Upper lobe of left lung (tissue), 6 donors: ENCODE results near the gene SAMD4A. TPM values are rescaled to one million over a fixed set of nuclear protein-coding genes. Genes with fewer than 3 reads are reported as not detected.

Experiments used
- ATAC-seq, 2 donors: fragments of 200-7000 bp; cut with Tn5 transposase; one replicate each; pipeline ENCODE4 v1.9.1; 2022; ENCODE audit warnings: mild to moderate bottlenecking in 2 of 2, moderate library complexity in 2 of 2; ENCODE audit not compliant: low FRiP score in 2 of 2
- DNase-seq, 2 donors: peaks; one replicate each; pipeline ENCODE4 v3.0.0-alpha.2; 2019 to 2020
- H3K27ac ChIP-seq, 4 donors: fragments of 200-600 bp; sonication (generic); one replicate each; pipeline ENCODE4 v1.5.1; 2016 to 2019
- H3K27me3 ChIP-seq, 4 donors: fragments of 200-600 bp; sonication (generic); one replicate each; pipeline ENCODE4 v1.5.1; 2017 to 2019
- H3K36me3 ChIP-seq, 4 donors: fragments of 200-600 bp; sonication (generic); one replicate each; pipeline ENCODE4 v1.5.1; 2016 to 2019
- H3K4me1 ChIP-seq, 4 donors: fragments of 200-600 bp; sonication (generic); one replicate each; pipeline ENCODE4 v1.5.1; 2018 to 2019
- H3K4me3 ChIP-seq, 4 donors: fragments of 200-600 bp; sonication (generic); one replicate each; pipeline ENCODE4 v1.5.1; 2017 to 2019; ENCODE audit warnings: mild to moderate bottlenecking in 2 of 4, moderate library complexity in 1 of 4
- H3K9me3 ChIP-seq, 4 donors: fragments of 200-600 bp; sonication (generic); one replicate each; pipeline ENCODE4 v1.5.1; 2018 to 2019
- EP300 ChIP-seq, 4 donors: sonication (generic); formaldehyde crosslinking; IDR thresholded peaks; one replicate each; pipeline ENCODE4 v1.5.1; 2017; ENCODE audit warnings: antibody characterized with exemption in 4 of 4, control low read depth in 2 of 4
- POLR2A ChIP-seq, 4 donors: fragments of 450-650 bp; IDR thresholded peaks; one replicate each; pipeline ENCODE4 v1.5.1; 2016 to 2017; ENCODE audit warnings: antibody characterized with exemption in 4 of 4, mild to moderate bottlenecking in 2 of 4
- POLR2AphosphoS5 ChIP-seq, 2 donors: sonication (generic); formaldehyde crosslinking; IDR thresholded peaks; one replicate each; pipeline ENCODE4 v1.5.1; 2017; ENCODE audit warnings: antibody characterized with exemption in 2 of 2
- WGBS, 2 donors: methylation state at CpG; one replicate each; pipeline ENCODE4 v1.1.5; 2017 to 2018; 5-methylcytosine and 5-hydroxymethylcytosine counted together
- total RNA-seq, 6 donors: library from RNA; depleted of rRNA in 4 of 6; stranded (reverse); fragments of >200 nt in 4 of 6; gene quantifications; one replicate each; pipeline versions ENCODE4 v1.1.0 to v1.2.1, GENCODE V29; 2016 to 2021
- TF ChIP-seq, protein P1 (sequence below), 6 experiments: fragments of 450-650 bp in 4 of 6; fragments of 200-600 bp in 2 of 6; sonication (generic) in 2 of 6; IDR thresholded peaks; one replicate each; pipeline ENCODE4 v1.5.1; 2016 to 2019; ENCODE audit warnings: antibody characterized with exemption in 6 of 6
- donor health status: DM: no; HTN: no; CAD: no; lungs with moderate emphysema.
- donor health status: DM: no; HTN: yes; CAD: no; lungs with severe emphysema.

Gene SAMD4A
- total RNA-seq, 6 donors from 2014 or later: 26.0 to 68.3 (median 37.0) TPM

DNA sequence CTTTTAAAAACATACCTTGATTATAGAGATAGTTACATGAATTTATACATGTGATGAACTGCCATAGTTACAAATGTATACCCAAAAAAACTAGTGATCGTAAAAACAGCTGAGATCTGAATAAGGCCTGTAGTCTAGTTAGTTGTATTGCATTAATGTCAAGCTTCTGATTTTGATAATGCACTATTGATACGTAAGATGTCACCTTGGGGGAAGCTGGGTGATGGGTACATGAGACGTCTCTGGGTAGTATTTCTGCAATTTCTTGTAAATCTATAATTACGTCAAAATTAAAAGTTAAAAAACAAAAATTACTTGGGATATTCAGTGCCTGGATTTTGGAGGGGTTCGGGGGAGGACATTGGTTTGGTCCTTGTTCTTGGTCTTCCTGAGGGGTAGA, 144.4 kb downstream of the SAMD4A start:
- H3K27me3 ChIP-seq: no peaks in the 10 kb centered on the region
- 95 to 97% methylated on average over 5 of the region's 5 CpGs for whole genome bisulfite sequencing, 2 donors
- no peaks in the 10 kb centered on the region for H3K36me3 ChIP-seq
- no peak for DNase-seq
- H3K4me3 ChIP-seq: no peak overlapping the region
- TF ChIP-seq POLR2A (IDR thresholded peaks at IDR 0.05) (no peak), EP300 (IDR thresholded peaks at IDR 0.05) (no peak), POLR2AphosphoS5 (IDR thresholded peaks at IDR 0.05) (no peak)
- TF ChIP-seq, protein P1, sequence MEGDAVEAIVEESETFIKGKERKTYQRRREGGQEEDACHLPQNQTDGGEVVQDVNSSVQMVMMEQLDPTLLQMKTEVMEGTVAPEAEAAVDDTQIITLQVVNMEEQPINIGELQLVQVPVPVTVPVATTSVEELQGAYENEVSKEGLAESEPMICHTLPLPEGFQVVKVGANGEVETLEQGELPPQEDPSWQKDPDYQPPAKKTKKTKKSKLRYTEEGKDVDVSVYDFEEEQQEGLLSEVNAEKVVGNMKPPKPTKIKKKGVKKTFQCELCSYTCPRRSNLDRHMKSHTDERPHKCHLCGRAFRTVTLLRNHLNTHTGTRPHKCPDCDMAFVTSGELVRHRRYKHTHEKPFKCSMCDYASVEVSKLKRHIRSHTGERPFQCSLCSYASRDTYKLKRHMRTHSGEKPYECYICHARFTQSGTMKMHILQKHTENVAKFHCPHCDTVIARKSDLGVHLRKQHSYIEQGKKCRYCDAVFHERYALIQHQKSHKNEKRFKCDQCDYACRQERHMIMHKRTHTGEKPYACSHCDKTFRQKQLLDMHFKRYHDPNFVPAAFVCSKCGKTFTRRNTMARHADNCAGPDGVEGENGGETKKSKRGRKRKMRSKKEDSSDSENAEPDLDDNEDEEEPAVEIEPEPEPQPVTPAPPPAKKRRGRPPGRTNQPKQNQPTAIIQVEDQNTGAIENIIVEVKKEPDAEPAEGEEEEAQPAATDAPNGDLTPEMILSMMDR (IDR thresholded peaks at IDR 0.05): no peak
- peaks cover 11 to 23% (median 14%) of the 10 kb centered on the region in 4 donors for H3K4me1 ChIP-seq
- no peaks in the 10 kb centered on the region for H3K9me3 ChIP-seq
- no peak for ATAC-seq
- peak overlapping the region in 3 of 4 donors; percentile 58 to 63 (median 62) for H3K27ac ChIP-seq

DNA sequence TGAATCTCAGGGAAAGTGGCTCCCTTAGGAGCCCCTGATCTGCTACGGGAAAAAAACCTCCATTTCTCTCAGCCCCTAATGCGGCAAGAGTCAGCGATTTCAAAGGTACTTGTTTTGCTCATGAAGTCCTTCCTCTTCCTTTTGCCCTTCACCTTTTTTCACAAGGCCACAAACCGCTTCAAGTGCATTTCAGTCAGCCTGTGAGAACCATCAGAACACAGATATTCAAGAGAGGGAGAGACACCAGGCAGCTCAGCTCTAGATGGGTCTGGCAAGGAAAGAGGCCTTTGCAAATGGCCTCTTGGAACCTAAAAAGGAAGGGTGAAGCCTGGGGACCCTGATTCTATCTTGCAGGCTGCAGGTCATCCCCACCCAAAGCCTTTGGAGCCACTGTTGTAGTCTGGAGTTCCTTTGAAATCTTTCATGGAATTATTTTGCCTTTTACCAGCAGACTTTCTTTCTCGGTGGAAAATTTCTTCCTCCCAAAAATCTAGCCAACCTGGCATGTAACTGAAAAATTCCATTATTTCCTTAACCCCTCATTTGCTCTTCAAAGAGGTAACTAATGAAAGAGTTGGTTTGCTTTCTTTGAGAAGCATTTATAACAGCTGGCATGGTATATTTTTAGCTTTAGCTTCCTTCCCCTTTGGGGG, 145.0 kb downstream of the SAMD4A start:
- H3K27ac ChIP-seq: peak overlapping the region in 3 of 4 donors; percentile 58 to 63 (median 62)
- no peaks in the 10 kb centered on the region for H3K36me3 ChIP-seq
- 46 to 51% methylated on average over 5 of the region's 5 CpGs for WGBS, 2 donors
- ATAC-seq (no peak), DNase-seq (no peak)
- no peaks in the 10 kb centered on the region for H3K9me3 ChIP-seq
- peaks cover 11 to 23% (median 14%) of the 10 kb centered on the region in 4 donors for H3K4me1 ChIP-seq
- no peak overlapping the region for H3K4me3 ChIP-seq
- no peak for TF ChIP-seq EP300 (IDR thresholded peaks at IDR 0.05)
- TF ChIP-seq, protein P1 (IDR thresholded peaks at IDR 0.05): no peak
- TF ChIP-seq POLR2AphosphoS5 (IDR thresholded peaks at IDR 0.05): no peak
- TF ChIP-seq POLR2A (IDR thresholded peaks at IDR 0.05): no peak
- H3K27me3 ChIP-seq: no peaks in the 10 kb centered on the region

DNA sequence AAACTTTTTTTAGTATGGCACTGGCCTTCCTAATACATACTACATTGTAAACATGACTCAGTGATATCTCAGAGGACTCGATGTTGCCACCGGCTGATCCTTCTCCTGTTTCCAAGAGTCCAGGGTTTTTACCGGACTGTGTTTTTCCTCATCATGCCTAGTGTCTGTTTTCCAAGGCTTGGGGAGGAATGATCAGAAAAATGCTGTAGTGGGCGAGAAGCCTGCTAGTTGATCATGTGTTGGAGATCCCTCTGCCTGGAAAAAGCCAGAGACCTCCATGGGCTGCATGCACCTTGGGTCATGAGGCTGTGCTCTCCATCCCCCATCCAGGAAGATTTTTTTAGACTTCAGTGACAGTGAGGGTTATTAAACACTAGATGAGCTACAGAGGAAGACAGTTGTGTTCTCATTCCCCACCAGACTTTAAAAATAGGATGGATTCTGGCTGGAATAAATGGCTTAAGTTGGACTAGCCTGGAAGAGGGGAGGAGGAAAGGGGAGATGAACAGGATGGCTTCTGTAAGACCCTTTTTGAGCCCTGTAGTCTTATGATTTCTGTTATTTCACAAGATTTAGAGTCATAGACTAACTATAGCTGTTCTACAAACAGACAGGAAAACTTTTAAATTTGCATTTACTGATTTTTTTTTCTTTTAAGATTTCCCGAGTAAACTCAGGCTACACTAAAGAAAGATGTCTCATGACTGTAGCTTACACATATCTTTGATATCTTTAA, 145.7 kb downstream of the SAMD4A start:
- 46 to 59% methylated on average over 5 of the region's 5 CpGs for WGBS, 2 donors
- H3K36me3 ChIP-seq: no peaks in the 10 kb centered on the region
- no peaks in the 10 kb centered on the region for H3K9me3 ChIP-seq
- DNase-seq (no peak), ATAC-seq (peak in 1 of 2 donors; percentile 69)
- TF ChIP-seq, protein P1 (IDR thresholded peaks at IDR 0.05): no peak
- TF ChIP-seq EP300 (IDR thresholded peaks at IDR 0.05) (no peak), POLR2A (IDR thresholded peaks at IDR 0.05) (no peak), POLR2AphosphoS5 (IDR thresholded peaks at IDR 0.05) (no peak)
- peaks cover 11 to 23% (median 14%) of the 10 kb centered on the region in 4 donors for H3K4me1 ChIP-seq
- H3K27ac ChIP-seq: peak overlapping the region; percentile 36 to 63 (median 60)
- H3K27me3 ChIP-seq: no peaks in the 10 kb centered on the region
- H3K4me3 ChIP-seq: no peak overlapping the region

DNA sequence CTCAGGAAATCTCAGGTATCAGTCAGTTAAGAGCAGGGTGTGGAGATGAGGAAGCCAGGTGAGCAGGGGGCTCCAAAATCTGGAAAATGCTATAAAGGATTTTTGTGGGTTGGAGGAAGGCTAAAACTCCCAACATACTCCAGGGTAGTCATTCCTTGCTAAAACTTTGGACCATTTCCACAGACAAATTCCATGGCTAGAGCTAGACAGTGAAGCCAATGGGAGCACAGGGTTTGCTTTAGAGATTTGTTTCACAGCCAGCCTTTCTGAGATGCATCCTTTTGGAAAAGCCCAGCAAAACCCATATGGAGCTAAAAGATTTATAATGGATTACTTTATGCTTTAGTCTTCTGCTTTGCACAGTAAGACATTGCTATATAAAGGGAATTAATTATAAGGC, 146.5 kb downstream of the SAMD4A start:
- Histone ChIP-seq H3K27me3 (no peaks in the 10 kb centered on the region), H3K36me3 (no peaks in the 10 kb centered on the region), H3K4me1 (peaks cover 11 to 23% (median 14%) of the 10 kb centered on the region in 4 donors), H3K4me3 (no peak overlapping the region), H3K27ac (peak overlapping the region in 3 of 4 donors; percentile 36 to 63 (median 62)), H3K9me3 (no peaks in the 10 kb centered on the region)
- no peak for DNase-seq
- peak in 1 of 2 donors; percentile 63 for ATAC-seq
- TF ChIP-seq POLR2A (IDR thresholded peaks at IDR 0.05): no peak
- no peak for TF ChIP-seq EP300 (IDR thresholded peaks at IDR 0.05)
- TF ChIP-seq, protein P1 (IDR thresholded peaks at IDR 0.05): no peak
- TF ChIP-seq POLR2AphosphoS5 (IDR thresholded peaks at IDR 0.05): no peak
